PC-3 (cell line): Measurements from ENCODE around the gene MAMDC4. TPM values are rescaled to one million over a fixed set of nuclear protein-coding genes. Genes with fewer than 3 reads are reported as not detected.

Experiments
- ATAC-seq: fragments of 200-7000 bp; cut with Tn5 transposase; 2 replicates; pipeline ENCODE4 v1.9.1; 2020; ENCODE audit warnings: mild to moderate bottlenecking, moderate library complexity
- BruUV-seq: library from RNA; stranded (reverse); fragments of 400-500 nt; replicated peaks from 2 replicates; lab custom pipeline; 2021; lab: Mats Ljungman, UMichigan
- CTCF ChIA-PET: fragments of 300-600 bp; sonication (Branson Sonifier 250); formaldehyde crosslinking; loops from one replicate; lab custom pipeline; 2022; ENCODE audit warnings: antibody characterized with exemption; lab: Charles Lee
- POLR2A ChIA-PET: fragments of 300-600 bp; sonication (Branson Sonifier 250); formaldehyde crosslinking; loops from one replicate; lab custom pipeline; 2022; ENCODE audit warnings: antibody characterized with exemption; ENCODE audit not compliant: unreplicated experiment; lab: Charles Lee
- DNase-seq: peaks from one replicate; pipeline ENCODE4 v3.0.0-alpha.2; 2015
- H2AFZ ChIP-seq: fragments of 300-600 bp; sonication (generic); 2 replicates; pipeline ENCODE4 v1.6.0; 2016; ENCODE audit warnings: antibody characterized with exemption, low read length
- H3F3A ChIP-seq: fragments of 300-600 bp; sonication (generic); one replicate; pipeline ENCODE4 v1.6.0; 2017; ENCODE audit warnings: antibody characterized with exemption, low read length, control low read depth, mild to moderate bottlenecking; ENCODE audit not compliant: unreplicated experiment
- H3K27ac ChIP-seq: fragments of 300-600 bp; sonication (generic); 2 replicates; pipeline ENCODE4 v1.5.1; 2016; ENCODE audit warnings: mild to moderate bottlenecking, low read length
- H3K27me3 ChIP-seq: fragments of 300-600 bp; sonication (generic); 2 replicates; pipeline ENCODE4 v1.6.1; 2016; ENCODE audit warnings: low read length, mixed read lengths
- H3K36me3 ChIP-seq: fragments of 300-600 bp; sonication (generic); 2 replicates; pipeline ENCODE4 v1.6.1; 2016; ENCODE audit warnings: low read depth, mixed run types, low read length, mixed read lengths
- H3K4me1 ChIP-seq: fragments of 300-600 bp; sonication (generic); 2 replicates; pipeline ENCODE4 v1.5.1; 2016; ENCODE audit warnings: low read length; ENCODE audit not compliant: insufficient read depth
- H3K4me2 ChIP-seq: fragments of 300-600 bp; sonication (generic); 2 replicates; pipeline ENCODE4 v1.6.0; 2016; ENCODE audit warnings: low read length
- H3K4me3 ChIP-seq: fragments of 300-600 bp; sonication (generic); 2 replicates; pipeline ENCODE4 v1.5.1; 2016; ENCODE audit warnings: mild to moderate bottlenecking, low read length, mixed read lengths
- H3K79me2 ChIP-seq: fragments of 300-600 bp; sonication (generic); 2 replicates; pipeline ENCODE4 v1.6.1; 2017; ENCODE audit warnings: low read length, mixed read lengths
- H3K9ac ChIP-seq: fragments of 300-600 bp; sonication (generic); 2 replicates; pipeline ENCODE4 v1.6.0; 2016; ENCODE audit warnings: mild to moderate bottlenecking, low read length
- H3K9me2 ChIP-seq: fragments of 300-600 bp; sonication (generic); replicated peaks from 2 replicates; pipeline ENCODE4 v1.6.1; 2016; ENCODE audit warnings: mixed run types, low read length, mixed read lengths
- H3K9me3 ChIP-seq: fragments of 300-600 bp; sonication (generic); 2 replicates; pipeline ENCODE4 v1.6.1; 2016; ENCODE audit warnings: low read length, mixed read lengths
- H4K20me1 ChIP-seq: fragments of 300-600 bp; sonication (generic); 2 replicates; pipeline ENCODE4 v1.6.1; 2016; ENCODE audit warnings: low read length, mixed read lengths
- CTCF ChIP-seq: fragments of 300-600 bp; sonication (generic); conservative IDR thresholded peaks from 2 replicates; pipeline ENCODE4 v1.5.1; 2017; ENCODE audit warnings: antibody characterized with exemption, low read depth, mild to moderate bottlenecking, low read length
- EZH2 ChIP-seq: fragments of 300-600 bp; sonication (generic); IDR thresholded peaks from one replicate; pipeline ENCODE4 v1.6.1; 2017; ENCODE audit warnings: antibody characterized with exemption, mild to moderate bottlenecking, low read length; ENCODE audit not compliant: unreplicated experiment
- EZH2phosphoT487 ChIP-seq: fragments of 300-600 bp; sonication (generic); IDR thresholded peaks from 2 replicates; pipeline ENCODE4 v1.6.1; 2018; ENCODE audit warnings: mild to moderate bottlenecking, antibody characterized with exemption, low read length, borderline replicate concordance
- intact Hi-C: fragments of 100-400 bp; cut with micrococcal nuclease; formaldehyde crosslinking; loops from 2 replicates; pipeline ENCODE4 v1.9.0; 2023
- total RNA-seq: library from RNA; depleted of rRNA; stranded (reverse); fragments of >200 nt; gene quantifications from 2 replicates; pipeline ENCODE4 v1.2.3, GENCODE V29; 2014

MAMDC4 gene
- total RNA-seq, 1 experiment from 2014 or later: 3.0 TPM

- ChIA-PET CTCF (no interaction called here), POLR2A (no interaction called here)
- H3K9ac ChIP-seq: no peak overlapping the region
- H2AFZ ChIP-seq: no peak overlapping the region
- H3K79me2 ChIP-seq: no peaks in the 10 kb centered on the region
- no peak overlapping the region for H3K4me2 ChIP-seq
- no TSS peak for BruUV-seq
- no peaks in the 10 kb centered on the region for H4K20me1 ChIP-seq
- TF ChIP-seq EZH2: no peak
- TF ChIP-seq CTCF: no peak
- TF ChIP-seq EZH2phosphoT487: no peak
- ATAC-seq (no peak), DNase-seq (no peak)
- H3K36me3 ChIP-seq: peaks cover 8% of the 10 kb centered on the region; the same call in 1 of the 2 replicates
- H3F3A ChIP-seq: no peaks in the 10 kb centered on the region
- H3K9me2 ChIP-seq: no peaks in the 10 kb centered on the region
- H3K4me3 ChIP-seq: no peak overlapping the region
- no peaks in the 10 kb centered on the region for H3K9me3 ChIP-seq
- no peaks in the 10 kb centered on the region for H3K4me1 ChIP-seq
- H3K27me3 ChIP-seq: no peaks in the 10 kb centered on the region
- no peak overlapping the region for H3K27ac ChIP-seq
- intact Hi-C loops: no loop called here
These were observed 21.9 kb upstream of the MAMDC4 start for GRCh38 chr9:136829981-136830885.

GRCh38 chr9:136831002-136831719, 21.0 kb upstream of the MAMDC4 start:
- no peak overlapping the region for H3K9ac ChIP-seq
- intact Hi-C loops: no loop called here
- BruUV-seq: no TSS peak
- H3K36me3 ChIP-seq: peaks cover 6% of the 10 kb centered on the region; the same call in 1 of the 2 replicates
- no peaks in the 10 kb centered on the region for H4K20me1 ChIP-seq
- H3K9me3 ChIP-seq: no peaks in the 10 kb centered on the region
- no peak overlapping the region for H3K27ac ChIP-seq
- ChIA-PET POLR2A (no interaction called here), CTCF (no interaction called here)
- no peaks in the 10 kb centered on the region for H3K9me2 ChIP-seq
- H3K4me3 ChIP-seq: no peak overlapping the region
- H3K27me3 ChIP-seq: no peaks in the 10 kb centered on the region
- TF ChIP-seq CTCF (no peak), EZH2 (no peak), EZH2phosphoT487 (no peak)
- DNase-seq (no peak), ATAC-seq (no peak)
- H2AFZ ChIP-seq: no peak overlapping the region
- no peak overlapping the region for H3K4me2 ChIP-seq
- no peaks in the 10 kb centered on the region for H3F3A ChIP-seq
- no peaks in the 10 kb centered on the region for H3K79me2 ChIP-seq
- H3K4me1 ChIP-seq: no peaks in the 10 kb centered on the region
